Thyroid gland (tissue), 4 donors: ENCODE results near the gene VENTX.

Experiments used
- CTCF ChIP-seq, 6 experiments: fragments of 200-600 bp in 3 of 6; fragments of 450-650 bp in 3 of 6; sonication (generic) in 3 of 6; IDR thresholded peaks; one replicate each; pipeline ENCODE4 v1.5.1; 2016 to 2019; ENCODE audit warnings: antibody characterized with exemption in 6 of 6, mild to moderate bottlenecking in 2 of 6, inconsistent platforms in 1 of 6, moderate library complexity in 1 of 6
- POLR2A ChIP-seq, 2 donors: fragments of 450-650 bp; IDR thresholded peaks; one replicate each; pipeline ENCODE4 v1.6.1; 2017; ENCODE audit warnings: antibody characterized with exemption in 2 of 2, mild to moderate bottlenecking in 2 of 2, moderate library complexity in 1 of 2

- TF ChIP-seq CTCF (IDR thresholded peaks at IDR 0.05): no peak
- no peak for TF ChIP-seq POLR2A (IDR thresholded peaks at IDR 0.05)
Observed at GRCh38 chr10:133195096-133195495, 42.6 kb upstream of the VENTX start.
